ENCODE results near the gene FBXL17.

The FBXL17 gene

GRCh38 chr5:107945061-107945460, 436.8 kb downstream of the FBXL17 start:
- DNase-seq, result no peak

GRCh38 chr5:107943923-107944322, 438.0 kb downstream of the FBXL17 start:
- no peak for DNase-seq

GRCh38 chr5:107941036-107941435, 440.9 kb downstream of the FBXL17 start:
- DNase-seq, result no peak

GRCh38 chr5:107937651-107938355, 444.1 kb downstream of the FBXL17 start:
- no peak for DNase-seq

- DNase-seq, result no peak
These were observed 444.7 kb downstream of the FBXL17 start for GRCh38 chr5:107937204-107937603.

GRCh38 chr5:107936515-107936914, 445.4 kb downstream of the FBXL17 start:
- no peak for DNase-seq

- no peak for DNase-seq
These were observed 446.3 kb downstream of the FBXL17 start for GRCh38 chr5:107935645-107936044.

- DNase-seq, result no peak
These were observed 448.6 kb downstream of the FBXL17 start for GRCh38 chr5:107933326-107933725.

- no peak for DNase-seq
These were observed 451.0 kb downstream of the FBXL17 start for GRCh38 chr5:107930891-107931290.

- DNase-seq, result no peak
These were observed 451.8 kb downstream of the FBXL17 start for GRCh38 chr5:107930092-107930491.

- no peak for DNase-seq
These were observed 452.8 kb downstream of the FBXL17 start for GRCh38 chr5:107929080-107929479.

- no peak for DNase-seq
These were observed 455.8 kb downstream of the FBXL17 start for GRCh38 chr5:107926121-107926520.

- no peak for DNase-seq
These were observed 456.7 kb downstream of the FBXL17 start for GRCh38 chr5:107925200-107925599.

GRCh38 chr5:107919969-107920368, 461.9 kb downstream of the FBXL17 start:
- no peak for DNase-seq

- no peak for DNase-seq
These were observed 462.5 kb downstream of the FBXL17 start for GRCh38 chr5:107919361-107919760.

GRCh38 chr5:107917983-107918382, 463.9 kb downstream of the FBXL17 start:
- DNase-seq, result no peak

GRCh38 chr5:107916731-107917725, 464.9 kb downstream of the FBXL17 start:
- DNase-seq, result no peak

GRCh38 chr5:107915176-107915812, 466.6 kb downstream of the FBXL17 start:
- DNase-seq, result peak in 2 of 4 experiments; percentile 7 to 8

- DNase-seq, result no peak
These were observed 468.4 kb downstream of the FBXL17 start for GRCh38 chr5:107913494-107913893.

GRCh38 chr5:107900721-107901120, 481.2 kb downstream of the FBXL17 start:
- no peak for DNase-seq

- peak in 1 of 4 experiments; percentile 9 for DNase-seq
These were observed 487.5 kb downstream of the FBXL17 start for GRCh38 chr5:107894361-107894760.

- peak; percentile 48 to 90 (median 81) for DNase-seq
These were observed 488.3 kb downstream of the FBXL17 start for GRCh38 chr5:107893642-107894041.

GRCh38 chr5:107889387-107889786, 492.5 kb downstream of the FBXL17 start:
- DNase-seq, result no peak

Measured in suppressor macrophage (primary cell).